ENCODE measurements around the gene SNX32.
A peak's percentile ranks its signal among the peaks of the same experiment; 100 is the strongest.

Gene SNX32

DNA sequence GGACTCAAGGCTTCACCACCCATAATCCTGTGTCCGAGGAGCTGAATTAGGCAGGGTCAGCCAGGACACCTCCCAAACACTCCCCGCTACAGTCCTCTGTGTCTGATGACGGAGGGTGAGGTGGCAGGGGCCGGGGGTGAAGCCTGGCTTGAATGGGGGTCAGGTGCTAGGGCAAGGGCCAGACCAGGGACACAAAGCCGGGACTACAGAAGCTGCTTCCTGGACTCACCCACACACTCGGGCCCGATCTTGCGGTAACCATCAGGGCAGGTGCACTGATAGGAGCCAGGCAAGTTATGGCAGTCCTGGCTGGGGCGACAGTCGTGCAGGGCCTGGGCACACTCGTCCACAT is 36.5 kb downstream of the SNX32 start:
- H2AFZ ChIP-seq: no peak overlapping the region
- H3K36me3 ChIP-seq (ENCODE audit: control insufficient read depth, insufficient read depth, low read length): no peaks in the 10 kb centered on the region
- H3K4me2 ChIP-seq (ENCODE audit: low read length): no peak overlapping the region
- no peak overlapping the region for H3K9ac ChIP-seq
- no peak overlapping the region for H3K4me3 ChIP-seq (ENCODE audit: low read depth, low read length)
- H3K4me1 ChIP-seq: no peaks in the 10 kb centered on the region
- H3K9me3 ChIP-seq (ENCODE audit: control insufficient read depth, low read length): no peaks in the 10 kb centered on the region
- H3K79me2 ChIP-seq: no peaks in the 10 kb centered on the region
- H3K27ac ChIP-seq: no peak overlapping the region
- no peak for TF ChIP-seq CTCF (IDR thresholded peaks at IDR 0.05)
- no peaks in the 10 kb centered on the region for H3K27me3 ChIP-seq (ENCODE audit: control insufficient read depth, insufficient read depth, low read length)

- H2AFZ ChIP-seq: no peak overlapping the region
- H3K9ac ChIP-seq: no peak overlapping the region
- H3K27me3 ChIP-seq (ENCODE audit: control insufficient read depth, insufficient read depth, low read length): no peaks in the 10 kb centered on the region
- no peaks in the 10 kb centered on the region for H3K36me3 ChIP-seq (ENCODE audit: control insufficient read depth, insufficient read depth, low read length)
- no peaks in the 10 kb centered on the region for H3K79me2 ChIP-seq
- H3K9me3 ChIP-seq (ENCODE audit: control insufficient read depth, low read length): no peaks in the 10 kb centered on the region
- peak overlapping the region; percentile 67 for H3K27ac ChIP-seq
- TF ChIP-seq CTCF (IDR thresholded peaks at IDR 0.05): no peak
- H3K4me1 ChIP-seq: no peaks in the 10 kb centered on the region
- H3K4me3 ChIP-seq (ENCODE audit: low read depth, low read length): no peak overlapping the region
- no peak overlapping the region for H3K4me2 ChIP-seq (ENCODE audit: low read length)
Observed at GRCh38 chr11:65870706-65871681, 37.2 kb downstream of the SNX32 start.

- peak overlapping the region; percentile 67 for H3K27ac ChIP-seq
- H3K4me3 ChIP-seq (ENCODE audit: low read depth, low read length): peak overlapping the region; percentile 40
- peak overlapping the region; percentile 59 for H3K4me2 ChIP-seq (ENCODE audit: low read length)
- no peaks in the 10 kb centered on the region for H3K79me2 ChIP-seq
- no peaks in the 10 kb centered on the region for H3K27me3 ChIP-seq (ENCODE audit: control insufficient read depth, insufficient read depth, low read length)
- peak overlapping the region; percentile 84 for H2AFZ ChIP-seq
- H3K4me1 ChIP-seq: no peaks in the 10 kb centered on the region
- TF ChIP-seq CTCF (IDR thresholded peaks at IDR 0.05): no peak
- no peak overlapping the region for H3K9ac ChIP-seq
- H3K9me3 ChIP-seq (ENCODE audit: control insufficient read depth, low read length): no peaks in the 10 kb centered on the region
- H3K36me3 ChIP-seq (ENCODE audit: control insufficient read depth, insufficient read depth, low read length): no peaks in the 10 kb centered on the region
Observed at GRCh38 chr11:65871811-65872548, 38.2 kb downstream of the SNX32 start.

DNA sequence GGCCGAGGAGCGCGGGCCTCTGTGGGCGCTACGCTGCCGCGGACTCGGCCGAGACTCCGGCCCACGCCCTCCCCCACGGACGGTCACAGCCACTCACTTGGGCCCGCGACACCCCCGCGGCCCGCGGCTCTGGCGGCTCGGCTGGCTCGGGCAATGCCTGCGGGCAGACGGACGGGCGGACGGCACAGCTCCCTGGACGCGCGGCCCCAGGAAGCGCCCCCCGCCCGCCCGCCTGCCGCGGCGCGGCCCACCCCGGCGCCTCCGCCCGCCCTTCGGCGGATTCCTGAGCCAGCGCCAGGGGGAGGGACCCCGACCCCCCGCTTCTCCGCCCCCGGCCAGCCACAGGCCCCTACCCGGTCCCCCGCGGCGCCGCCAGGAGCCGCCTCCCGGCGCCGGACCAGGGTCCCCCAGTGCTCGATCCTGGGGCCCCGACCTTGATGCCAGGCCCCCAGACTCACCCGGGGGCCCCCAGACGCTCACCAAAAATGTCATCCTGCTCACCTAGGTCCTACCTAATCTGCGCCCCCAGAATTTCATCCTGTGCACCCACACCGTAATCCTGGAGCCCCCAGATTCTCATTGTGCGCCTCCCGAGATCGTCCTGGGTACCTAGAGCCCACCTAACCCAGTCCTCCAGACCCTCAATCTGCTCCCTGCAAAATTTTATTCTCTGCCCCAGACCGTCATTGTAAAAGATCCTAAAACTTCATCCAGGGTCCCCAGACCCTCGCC is 39.0 kb downstream of the SNX32 start, which contains the start of gene EFEMP2:
Gene EFEMP2 (minus strand): TSS at position 215 of the 732 bp plus-strand sequence. CDS start 446 bp downstream, outside the sequence.
- Histone ChIP-seq H3K27me3 (ENCODE audit: control insufficient read depth, insufficient read depth, low read length) (no peaks in the 10 kb centered on the region), H3K9ac (no peak within 1 kb of the TSS), H3K79me2 (no peaks in the 10 kb centered on the region), H2AFZ (peak within 1 kb of the TSS; percentile 92), H3K4me3 (ENCODE audit: low read depth, low read length) (peak within 1 kb of the TSS; percentile 60), H3K4me2 (ENCODE audit: low read length) (peak within 1 kb of the TSS; percentile 86), H3K9me3 (ENCODE audit: control insufficient read depth, low read length) (no peaks in the 10 kb centered on the region), H3K27ac (peak within 1 kb of the TSS; percentile 76), H3K36me3 (ENCODE audit: control insufficient read depth, insufficient read depth, low read length) (no peaks in the 10 kb centered on the region), H3K4me1 (no peaks in the 10 kb centered on the region)
- TF ChIP-seq CTCF (IDR thresholded peaks at IDR 0.05): no peak
